SU-DHL-6 (cell line): Measurements from ENCODE around the gene PKN3.

Experiments used
- H2AFZ ChIP-seq: fragments of 200-600 bp; sonication (generic); 2 replicates; pipeline ENCODE4 v1.6.1; 2014; ENCODE audit warnings: low read depth, mild to moderate bottlenecking, moderate library complexity, mixed read lengths, antibody characterized with exemption, low read length; ENCODE audit not compliant: severe bottlenecking
- H3F3A ChIP-seq: fragments of 200-600 bp; shearing (Covaris generic); 2 replicates; pipeline ENCODE4 v1.6.0; 2016; ENCODE audit warnings: antibody characterized with exemption, mild to moderate bottlenecking; ENCODE audit not compliant: insufficient read depth
- H3K27ac ChIP-seq: fragments of 200-600 bp; sonication (generic); 2 replicates; pipeline ENCODE4 v1.5.1; 2016; ENCODE audit warnings: low read depth, mild to moderate bottlenecking, low read length, moderate library complexity, mixed read lengths
- H3K27me3 ChIP-seq: fragments of 200-600 bp; sonication (generic), shearing (Covaris generic); 2 replicates; pipeline ENCODE4 v1.6.0; 2014; ENCODE audit warnings: mild to moderate bottlenecking, low read length
- H3K36me3 ChIP-seq: fragments of 200-600 bp; sonication (generic); 2 replicates; pipeline ENCODE4 v1.6.1; 2014; ENCODE audit warnings: mild to moderate bottlenecking, low read length, mixed read lengths
- H3K4me2 ChIP-seq: fragments of 300-600, 200-600 bp; shearing (Covaris generic), sonication (generic); 2 replicates; pipeline ENCODE4 v1.6.0; 2014; ENCODE audit warnings: low read length, low read depth, mild to moderate bottlenecking; ENCODE audit not compliant: poor library complexity, severe bottlenecking
- H3K4me3 ChIP-seq: fragments of 200-600 bp; sonication (generic); 2 replicates; pipeline ENCODE4 v1.5.1; 2014; ENCODE audit warnings: antibody characterized with exemption, low read length, mild to moderate bottlenecking, mixed read lengths; ENCODE audit not compliant: insufficient read depth, poor library complexity, severe bottlenecking
- H3K79me2 ChIP-seq: fragments of 200-600 bp; sonication (generic); 2 replicates; pipeline ENCODE4 v1.6.1; 2014; ENCODE audit warnings: mild to moderate bottlenecking, low read length, moderate library complexity; ENCODE audit not compliant: insufficient read depth
- H3K9ac ChIP-seq: fragments of 200-600 bp; sonication (generic); 2 replicates; pipeline ENCODE4 v1.7.0; 2014; ENCODE audit warnings: mild to moderate bottlenecking, low read length
- H3K9me2 ChIP-seq: fragments of 200-600 bp; sonication (generic); replicated peaks from 2 replicates; pipeline ENCODE4 v1.6.1; 2014; ENCODE audit warnings: low read length; ENCODE audit not compliant: insufficient read depth
- H3K9me3 ChIP-seq: fragments of 200-600 bp; sonication (generic); 2 replicates; pipeline ENCODE4 v1.6.1; 2014; ENCODE audit warnings: low read length, mixed read lengths; ENCODE audit not compliant: insufficient read depth
- H4K20me1 ChIP-seq: fragments of 200-600 bp; sonication (generic); 2 replicates; pipeline ENCODE4 v1.6.1; 2014; ENCODE audit warnings: low read depth, mild to moderate bottlenecking, antibody characterized with exemption, low read length, moderate library complexity, mixed read lengths
- EZH2phosphoT487 ChIP-seq: fragments of 200-600 bp; sonication (generic), shearing (Covaris generic); conservative IDR thresholded peaks from 2 replicates; pipeline ENCODE4 v1.6.1; 2018; ENCODE audit warnings: mild to moderate bottlenecking, antibody characterized with exemption, low read length, moderate library complexity, mixed read lengths
- TF ChIP-seq, protein P1 (sequence below): fragments of 200-600 bp; sonication (generic); IDR thresholded peaks from one replicate; pipeline ENCODE4 v1.5.1; 2017; ENCODE audit warnings: antibody characterized with exemption, mild to moderate bottlenecking, low read length, moderate library complexity; ENCODE audit not compliant: insufficient read depth, poor library complexity, severe bottlenecking

PKN3 gene

DNA sequence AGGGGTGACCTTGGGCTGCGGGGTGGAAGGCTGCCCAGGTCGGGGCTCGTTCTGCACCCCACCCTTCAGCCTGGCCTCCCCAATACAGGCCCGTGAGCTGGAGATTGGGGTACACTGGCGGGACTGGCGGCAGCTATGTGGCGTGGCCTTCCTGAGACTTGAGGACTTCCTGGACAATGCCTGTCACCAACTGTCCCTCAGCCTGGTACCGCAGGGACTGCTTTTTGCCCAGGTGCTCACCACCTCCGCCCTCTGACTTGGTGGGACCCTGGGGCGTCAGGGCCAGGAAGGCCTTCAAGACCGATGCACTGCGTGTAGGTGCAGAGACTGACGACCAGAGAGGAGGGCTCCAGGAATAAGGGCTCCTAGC is 11.1 kb downstream of the PKN3 start:
- Histone ChIP-seq H3K27ac (no peak overlapping the region), H3K9me2 (no peaks in the 10 kb centered on the region), H3K9me3 (no peaks in the 10 kb centered on the region), H3K27me3 (no peaks in the 10 kb centered on the region), H3K4me3 (no peak overlapping the region), H2AFZ (no peak overlapping the region), H3K36me3 (no peaks in the 10 kb centered on the region), H3K79me2 (no peaks in the 10 kb centered on the region), H3K9ac (no peak overlapping the region), H4K20me1 (no peaks in the 10 kb centered on the region), H3F3A (no peaks in the 10 kb centered on the region), H3K4me2 (no peak overlapping the region)
- TF ChIP-seq, protein P1, sequence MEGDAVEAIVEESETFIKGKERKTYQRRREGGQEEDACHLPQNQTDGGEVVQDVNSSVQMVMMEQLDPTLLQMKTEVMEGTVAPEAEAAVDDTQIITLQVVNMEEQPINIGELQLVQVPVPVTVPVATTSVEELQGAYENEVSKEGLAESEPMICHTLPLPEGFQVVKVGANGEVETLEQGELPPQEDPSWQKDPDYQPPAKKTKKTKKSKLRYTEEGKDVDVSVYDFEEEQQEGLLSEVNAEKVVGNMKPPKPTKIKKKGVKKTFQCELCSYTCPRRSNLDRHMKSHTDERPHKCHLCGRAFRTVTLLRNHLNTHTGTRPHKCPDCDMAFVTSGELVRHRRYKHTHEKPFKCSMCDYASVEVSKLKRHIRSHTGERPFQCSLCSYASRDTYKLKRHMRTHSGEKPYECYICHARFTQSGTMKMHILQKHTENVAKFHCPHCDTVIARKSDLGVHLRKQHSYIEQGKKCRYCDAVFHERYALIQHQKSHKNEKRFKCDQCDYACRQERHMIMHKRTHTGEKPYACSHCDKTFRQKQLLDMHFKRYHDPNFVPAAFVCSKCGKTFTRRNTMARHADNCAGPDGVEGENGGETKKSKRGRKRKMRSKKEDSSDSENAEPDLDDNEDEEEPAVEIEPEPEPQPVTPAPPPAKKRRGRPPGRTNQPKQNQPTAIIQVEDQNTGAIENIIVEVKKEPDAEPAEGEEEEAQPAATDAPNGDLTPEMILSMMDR: no peak
- TF ChIP-seq EZH2phosphoT487: no peak

DNA sequence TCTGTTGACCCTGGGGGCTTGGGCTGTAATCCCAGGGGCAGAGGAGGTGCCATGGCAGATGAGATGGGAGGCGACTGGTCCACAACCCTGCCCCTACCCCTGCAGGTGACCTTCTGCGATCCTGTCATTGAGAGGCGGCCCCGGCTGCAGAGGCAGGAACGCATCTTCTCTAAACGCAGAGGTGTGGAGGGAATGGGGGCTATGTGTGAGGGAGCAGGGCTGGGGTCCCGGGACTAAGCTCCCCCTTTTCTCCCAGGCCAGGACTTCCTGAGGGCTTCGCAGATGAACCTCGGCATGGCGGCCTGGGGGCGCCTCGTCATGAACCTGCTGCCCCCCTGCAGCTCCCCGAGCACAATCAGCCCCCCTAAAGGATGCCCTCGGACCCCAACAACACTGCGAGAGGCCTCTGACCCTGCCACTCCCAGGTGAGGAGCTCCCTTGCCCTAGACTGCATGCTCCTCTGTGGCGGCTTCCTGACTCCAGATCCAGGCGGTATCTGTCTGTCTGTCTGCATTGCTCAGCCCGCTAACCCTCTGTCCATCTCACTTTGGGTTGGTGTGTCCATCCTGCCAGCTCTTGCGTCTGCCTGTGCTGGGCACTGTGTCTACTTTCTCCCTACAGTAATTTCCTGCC is 11.8 kb downstream of the PKN3 start:
- TF ChIP-seq, protein P1: no peak
- no peak for TF ChIP-seq EZH2phosphoT487
- H3K9me2 ChIP-seq: no peaks in the 10 kb centered on the region
- no peak overlapping the region for H3K4me2 ChIP-seq
- no peaks in the 10 kb centered on the region for H3F3A ChIP-seq
- H3K9me3 ChIP-seq: no peaks in the 10 kb centered on the region
- no peak overlapping the region for H2AFZ ChIP-seq
- H3K79me2 ChIP-seq: no peaks in the 10 kb centered on the region
- no peak overlapping the region for H3K27ac ChIP-seq
- no peaks in the 10 kb centered on the region for H3K36me3 ChIP-seq
- no peaks in the 10 kb centered on the region for H4K20me1 ChIP-seq
- H3K9ac ChIP-seq: no peak overlapping the region
- H3K27me3 ChIP-seq: no peaks in the 10 kb centered on the region
- H3K4me3 ChIP-seq: no peak overlapping the region

DNA sequence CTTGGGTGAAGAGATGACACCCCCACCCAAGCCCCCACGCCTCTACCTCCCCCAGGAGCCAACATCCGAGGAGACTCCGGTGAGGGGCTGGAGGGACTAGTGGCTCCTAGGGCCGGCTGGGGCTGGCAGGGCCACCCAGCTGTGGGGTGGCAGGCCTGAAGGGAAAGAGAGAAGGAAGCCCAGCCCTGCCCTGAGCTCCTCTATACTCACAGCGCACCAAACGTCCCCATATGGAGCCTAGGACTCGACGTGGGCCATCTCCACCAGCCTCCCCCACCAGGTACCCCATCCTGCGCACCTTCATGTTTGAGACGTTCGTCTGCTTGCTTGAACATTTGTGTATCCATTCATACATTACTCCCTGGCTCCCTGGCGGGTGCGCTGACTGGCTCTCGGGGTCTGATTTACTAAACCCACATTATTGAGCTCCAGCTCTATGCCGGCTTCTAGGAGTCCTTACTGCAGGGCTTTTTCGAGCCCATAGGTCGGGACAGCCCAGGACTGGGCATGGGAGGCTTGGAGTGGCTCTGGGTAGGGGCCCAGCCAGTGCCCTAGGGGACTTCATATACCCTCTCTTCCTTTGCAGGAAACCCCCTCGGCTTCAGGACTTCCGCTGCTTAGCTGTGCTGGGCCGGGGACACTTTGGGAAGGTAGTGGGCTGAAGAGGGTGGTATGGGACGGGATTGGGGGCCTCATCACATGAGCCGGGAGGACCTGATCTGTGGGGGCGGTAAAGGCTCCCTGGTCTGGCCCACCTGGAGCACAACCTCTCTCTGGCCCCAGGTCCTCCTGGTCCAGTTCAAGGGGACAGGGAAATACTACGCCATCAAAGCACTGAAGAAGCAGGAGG is 12.5 kb downstream of the PKN3 start:
- Histone ChIP-seq H3K4me2 (no peak overlapping the region), H3K36me3 (no peaks in the 10 kb centered on the region), H3K27ac (no peak overlapping the region), H3K79me2 (no peaks in the 10 kb centered on the region), H3K27me3 (no peaks in the 10 kb centered on the region), H3K9me2 (no peaks in the 10 kb centered on the region), H4K20me1 (no peaks in the 10 kb centered on the region), H3K4me3 (no peak overlapping the region), H3F3A (no peaks in the 10 kb centered on the region), H3K9ac (no peak overlapping the region), H2AFZ (no peak overlapping the region), H3K9me3 (no peaks in the 10 kb centered on the region)
- no peak for TF ChIP-seq EZH2phosphoT487
- TF ChIP-seq, protein P1: no peak
